GM13977 (cell line): Measurements from ENCODE around the gene SURF4.

Experiments
- DNase-seq: peaks from one replicate; pipeline ENCODE4 v3.0.0; 2012; ENCODE audit warnings: low spot score
- in situ Hi-C: fragments of 300-500 bp; cut with MboI; formaldehyde crosslinking; loops from one replicate; pipeline ENCODE4 v1.12.0; 2022; ENCODE audit warnings: low sequenced_read_pairs, low pct_unique_long_range_greater_than_20kb, mixed read lengths, inconsistent platforms; ENCODE audit not compliant: unreplicated experiment
- TF ChIP-seq, protein P1 (sequence below): IDR thresholded peaks from 2 replicates; pipeline ENCODE4 v1.5.1; 2012; ENCODE audit warnings: mild to moderate bottlenecking, control low read depth; ENCODE audit not compliant: insufficient read depth; ENCODE audit errors: extremely low read depth, missing control alignments

Gene SURF4

DNA sequence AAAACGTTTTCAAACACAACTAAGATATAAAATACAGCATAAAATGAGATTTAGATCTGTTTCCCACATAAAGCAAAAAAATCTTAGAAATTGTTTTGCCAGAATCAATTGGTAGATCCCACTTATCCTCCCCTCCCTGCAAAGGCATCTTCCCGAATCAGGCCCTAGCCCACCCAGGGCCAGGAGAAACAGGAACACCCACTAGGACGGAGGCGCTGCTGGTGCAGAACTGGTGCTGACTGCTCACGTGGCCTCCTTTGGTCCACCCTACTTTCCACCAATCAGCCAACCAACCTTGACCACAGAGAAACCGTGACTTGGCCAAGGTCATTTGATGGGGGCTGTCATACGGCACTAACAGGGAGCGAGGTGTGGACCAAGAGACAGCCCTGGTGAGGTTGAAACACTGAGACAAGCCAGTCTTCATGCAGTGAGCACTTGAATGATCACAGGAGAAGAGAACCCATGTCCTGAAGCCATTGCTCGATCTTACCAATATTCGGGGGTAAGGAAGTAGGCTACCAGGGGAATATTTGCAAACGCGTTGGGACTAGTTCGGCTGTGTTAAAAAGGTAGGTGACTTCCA lies 14.3 kb downstream of the SURF4 start:
- no peak for DNase-seq
- TF ChIP-seq, protein P1, sequence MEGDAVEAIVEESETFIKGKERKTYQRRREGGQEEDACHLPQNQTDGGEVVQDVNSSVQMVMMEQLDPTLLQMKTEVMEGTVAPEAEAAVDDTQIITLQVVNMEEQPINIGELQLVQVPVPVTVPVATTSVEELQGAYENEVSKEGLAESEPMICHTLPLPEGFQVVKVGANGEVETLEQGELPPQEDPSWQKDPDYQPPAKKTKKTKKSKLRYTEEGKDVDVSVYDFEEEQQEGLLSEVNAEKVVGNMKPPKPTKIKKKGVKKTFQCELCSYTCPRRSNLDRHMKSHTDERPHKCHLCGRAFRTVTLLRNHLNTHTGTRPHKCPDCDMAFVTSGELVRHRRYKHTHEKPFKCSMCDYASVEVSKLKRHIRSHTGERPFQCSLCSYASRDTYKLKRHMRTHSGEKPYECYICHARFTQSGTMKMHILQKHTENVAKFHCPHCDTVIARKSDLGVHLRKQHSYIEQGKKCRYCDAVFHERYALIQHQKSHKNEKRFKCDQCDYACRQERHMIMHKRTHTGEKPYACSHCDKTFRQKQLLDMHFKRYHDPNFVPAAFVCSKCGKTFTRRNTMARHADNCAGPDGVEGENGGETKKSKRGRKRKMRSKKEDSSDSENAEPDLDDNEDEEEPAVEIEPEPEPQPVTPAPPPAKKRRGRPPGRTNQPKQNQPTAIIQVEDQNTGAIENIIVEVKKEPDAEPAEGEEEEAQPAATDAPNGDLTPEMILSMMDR, result no peak
- in situ Hi-C loops, result no loop called here

DNA sequence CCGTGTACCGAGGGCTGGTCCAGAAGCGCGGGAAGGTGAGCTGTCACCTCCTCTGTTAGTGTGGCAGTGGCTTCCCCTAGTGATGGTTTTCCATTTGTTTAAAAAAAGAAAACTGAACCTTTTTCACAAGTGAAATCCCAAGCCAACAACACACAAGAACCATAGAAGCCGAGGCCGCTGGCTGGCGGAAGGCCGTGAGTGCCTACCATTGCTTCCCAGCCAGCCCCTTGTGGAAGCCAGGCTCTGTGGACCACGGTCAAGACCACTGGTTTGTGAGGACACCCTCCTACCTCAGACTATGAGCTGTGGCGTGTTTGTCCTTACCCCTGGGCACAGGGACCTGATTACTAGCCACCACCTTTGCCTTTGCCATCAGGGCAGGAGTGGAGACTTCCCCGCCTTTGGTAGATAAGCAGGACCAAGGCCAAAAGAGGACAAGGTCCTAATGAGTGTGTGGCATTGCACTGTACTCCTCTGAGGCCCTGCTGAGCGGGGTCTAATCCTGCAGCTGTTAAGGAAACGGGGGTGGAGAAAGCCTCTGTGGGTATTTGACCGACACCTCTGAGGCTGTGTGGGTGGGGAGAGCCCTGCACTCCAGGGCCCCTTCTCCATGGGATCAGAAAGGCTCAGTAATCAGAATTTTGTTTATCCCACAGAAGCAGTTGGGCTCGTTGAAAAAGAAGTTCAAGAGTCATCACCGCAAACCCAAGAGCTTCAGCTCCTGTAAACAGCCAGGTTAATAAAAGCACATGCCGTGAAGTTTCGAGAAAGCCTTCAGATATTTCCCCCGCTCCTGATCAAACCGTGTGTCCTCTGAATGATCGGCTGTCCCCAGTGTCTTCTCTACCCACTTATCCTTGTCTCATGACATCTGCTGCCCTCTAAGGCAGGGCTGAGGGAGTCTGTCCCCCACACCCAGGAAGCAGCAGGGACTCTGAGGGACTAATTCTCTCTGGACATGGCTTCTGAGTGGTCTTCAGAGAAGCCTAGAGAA lies 15.2 kb downstream of the SURF4 start:
- TF ChIP-seq, protein P1, result no peak
- in situ Hi-C loops, result no loop called here
- DNase-seq, result no peak

DNA sequence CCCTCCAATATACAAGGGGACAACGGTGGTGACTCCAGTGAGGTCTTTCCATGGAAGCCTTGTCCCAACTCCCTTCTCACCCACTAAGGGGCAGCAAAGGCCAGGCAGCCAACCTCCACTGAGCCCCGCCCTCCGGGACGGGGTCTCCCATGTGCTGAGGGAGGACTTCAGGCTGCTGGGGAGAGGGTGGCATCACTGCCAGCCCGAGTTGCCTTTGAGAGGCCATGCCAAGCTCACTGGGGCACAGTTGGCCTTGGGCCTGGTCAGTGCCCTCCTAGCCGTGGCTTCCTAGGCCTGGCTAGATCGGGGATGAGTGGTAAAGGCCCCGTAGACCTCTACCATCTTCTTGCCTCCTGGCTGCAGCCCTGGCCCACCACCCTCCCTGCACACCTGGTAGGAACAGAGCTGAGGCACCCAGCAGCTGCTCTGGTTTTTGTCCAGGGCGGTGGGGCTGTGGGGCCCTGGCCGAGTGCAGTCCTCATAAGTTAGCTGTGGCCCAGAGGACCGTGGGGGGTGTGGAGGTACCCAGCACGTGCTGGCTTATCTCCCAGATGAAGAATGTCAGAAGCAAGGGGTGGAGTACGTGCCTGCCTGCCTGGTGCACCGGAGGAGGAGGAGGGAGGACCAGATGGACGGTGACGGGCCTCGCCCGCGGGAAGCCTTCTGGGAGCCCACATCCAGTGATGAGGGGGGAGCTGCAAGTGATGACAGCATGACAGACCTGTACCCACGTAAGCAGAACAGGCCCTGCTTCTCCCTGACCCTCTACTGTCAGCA lies 16.3 kb downstream of the SURF4 start:
- TF ChIP-seq, protein P1, result peak; percentile 9
- in situ Hi-C loops, result no loop called here
- DNase-seq, result no peak

DNA sequence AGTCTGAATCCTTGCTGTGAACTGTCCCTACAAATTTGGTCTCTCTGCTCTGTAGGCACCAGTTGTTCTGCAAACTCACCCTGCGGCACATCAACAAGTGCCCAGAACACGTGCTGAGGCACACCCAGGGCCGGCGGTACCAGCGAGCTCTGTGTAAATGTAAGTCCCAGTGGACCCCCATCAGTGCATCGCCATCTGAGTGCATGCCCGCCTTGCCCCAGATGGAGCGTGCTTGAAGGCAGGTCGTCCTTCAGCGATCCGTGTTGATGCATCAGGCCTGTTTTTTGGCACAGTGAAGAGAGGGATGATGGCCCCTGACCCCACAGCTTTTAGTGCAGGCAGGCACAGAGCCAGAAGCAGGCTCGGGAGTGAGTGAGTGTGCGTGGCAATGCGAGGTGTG lies 18.2 kb downstream of the SURF4 start:
- no peak for DNase-seq
- in situ Hi-C loops, result no loop called here
- TF ChIP-seq, protein P1, result no peak

DNA sequence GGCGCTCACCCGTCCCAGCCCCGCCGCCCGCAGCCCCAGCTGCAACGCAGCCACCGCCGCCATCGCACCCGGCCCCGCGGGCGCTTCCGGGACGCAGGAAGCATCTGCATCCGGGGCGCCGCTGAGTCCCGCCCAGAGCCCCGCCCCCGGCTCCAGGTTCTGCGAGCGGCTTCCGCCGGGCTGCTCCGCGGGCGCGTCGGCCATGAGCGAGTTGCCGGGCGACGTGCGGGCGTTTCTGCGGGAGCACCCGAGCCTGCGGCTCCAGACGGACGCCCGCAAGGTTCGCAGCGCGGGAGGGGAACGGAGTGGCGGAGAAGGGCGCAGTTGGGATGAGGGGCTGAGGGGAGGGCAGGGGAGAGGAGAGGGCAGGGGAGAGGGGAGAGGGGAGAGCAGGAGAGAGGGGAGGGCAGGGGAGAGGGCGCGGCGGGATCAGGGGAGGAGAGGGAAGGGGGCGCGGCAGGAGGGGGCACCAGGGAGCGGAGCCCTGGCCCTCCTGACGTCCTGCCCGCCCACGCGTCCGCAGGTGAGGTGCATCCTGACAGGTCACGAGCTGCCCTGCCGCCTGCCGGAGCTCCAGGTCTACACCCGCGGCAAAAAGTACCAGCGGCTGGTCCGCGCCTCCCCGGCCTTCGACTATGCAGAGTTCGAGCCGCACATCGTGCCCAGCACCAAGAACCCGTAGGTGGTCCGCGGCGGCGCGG lies 19.3 kb downstream of the SURF4 start, which contains the start of the genes SURF1 and SURF2:
Gene SURF1, minus strand, starts transcription at position 97 of the 701 bp plus-strand sequence. Its CDS starts 34 bp downstream, at position 63.
Gene SURF2, plus strand, starts transcription at position 160 of the 701 bp plus-strand sequence. Its CDS starts 43 bp downstream, at position 203.
- DNase-seq, result peak; percentile 96
- in situ Hi-C loops, result no loop called here
- TF ChIP-seq, protein P1, result peak; percentile 30
